Erythroblast (primary cell): ENCODE measurements around the gene SPOCK1.

Experiments used
- GATA1 ChIP-seq: IDR thresholded peaks from 2 replicates; pipeline ENCODE4 v1.6.1; 2011; ENCODE audit warnings: low read depth, mild to moderate bottlenecking, control low read depth, low read length, moderate library complexity
- POLR2A ChIP-seq: IDR thresholded peaks from 2 replicates; pipeline ENCODE4 v1.6.1; 2011; ENCODE audit warnings: mild to moderate bottlenecking, low read length

GRCh38 chr5:137179203-137179602 is 319.9 kb downstream of the SPOCK1 start:
- no peak for TF ChIP-seq POLR2A
- no peak for TF ChIP-seq GATA1
